Measurements from ENCODE around the gene TSR2.
A peak's percentile ranks its signal among the peaks of the same experiment; 100 is the strongest.

TSR2 gene

GRCh38 chrX:54439960-54440871, at the start of gene TSR2:
Gene TSR2 (plus strand): TSS chrX:54440404. CDS start chrX:54440422, 18 bp downstream.
- peak; percentile 88 for DNase-seq (ENCODE audit: low spot score)

GRCh38 chrX:54397113-54397512, 43.1 kb upstream of the TSR2 start:
- DNase-seq (ENCODE audit: low spot score) = peak; percentile 6

GRCh38 chrX:54407266-54407665, 32.9 kb upstream of the TSR2 start:
- no peak for DNase-seq (ENCODE audit: low spot score)

- DNase-seq (ENCODE audit: low spot score) = no peak
These were observed 28.5 kb upstream of the TSR2 start for GRCh38 chrX:54411732-54412131.

GRCh38 chrX:54413753-54414152, 26.5 kb upstream of the TSR2 start:
- peak; percentile 2 for DNase-seq (ENCODE audit: low spot score)

GRCh38 chrX:54415534-54416350, 24.5 kb upstream of the TSR2 start:
- DNase-seq (ENCODE audit: low spot score) = no peak

- no peak for DNase-seq (ENCODE audit: low spot score)
These were observed 23.2 kb upstream of the TSR2 start for GRCh38 chrX:54416965-54417364.

GRCh38 chrX:54419559-54420302, 20.5 kb upstream of the TSR2 start:
- DNase-seq (ENCODE audit: low spot score) = no peak

GRCh38 chrX:54422168-54422567, 18.0 kb upstream of the TSR2 start:
- DNase-seq (ENCODE audit: low spot score) = no peak

GRCh38 chrX:54423161-54423888, 16.9 kb upstream of the TSR2 start:
- DNase-seq (ENCODE audit: low spot score) = no peak

GRCh38 chrX:54427837-54428424, 12.3 kb upstream of the TSR2 start:
- DNase-seq (ENCODE audit: low spot score) = no peak

- DNase-seq (ENCODE audit: low spot score) = no peak
These were observed 9.7 kb upstream of the TSR2 start for GRCh38 chrX:54430519-54430918.

GRCh38 chrX:54435121-54435520, 5.1 kb upstream of the TSR2 start:
- no peak for DNase-seq (ENCODE audit: low spot score)

GRCh38 chrX:54442790-54443189, 2.6 kb downstream of the TSR2 start:
- no peak for DNase-seq (ENCODE audit: low spot score)

- DNase-seq (ENCODE audit: low spot score) = no peak
These were observed 4.5 kb downstream of the TSR2 start for GRCh38 chrX:54444752-54445151.

- DNase-seq (ENCODE audit: low spot score) = no peak
These were observed 5.9 kb downstream of the TSR2 start for GRCh38 chrX:54446084-54446483.

- DNase-seq (ENCODE audit: low spot score) = no peak
These were observed 7.3 kb downstream of the TSR2 start for GRCh38 chrX:54447461-54447860.

- DNase-seq (ENCODE audit: low spot score) = no peak
These were observed 9.7 kb downstream of the TSR2 start for GRCh38 chrX:54449929-54450328.

GRCh38 chrX:54452920-54453319, 12.7 kb downstream of the TSR2 start:
- no peak for DNase-seq (ENCODE audit: low spot score)

- no peak for DNase-seq (ENCODE audit: low spot score)
These were observed 30.0 kb downstream of the TSR2 start for GRCh38 chrX:54470054-54470760.

Data from GM03348 (cell line).